Esophagus muscularis mucosa (tissue), 4 donors: ENCODE measurements around the gene SFXN5.

Experiments used
- CTCF ChIP-seq, 3 experiments: fragments of 200-600 bp in 2 of 3; fragments of 450-650 bp in 1 of 3; sonication (generic) in 2 of 3; IDR thresholded peaks; one replicate each; pipeline ENCODE4 v1.5.1; 2017 to 2019; ENCODE audit warnings: antibody characterized with exemption in 3 of 3, mild to moderate bottlenecking in 2 of 3, moderate library complexity in 1 of 3
- EP300 ChIP-seq: sonication (generic); formaldehyde crosslinking; IDR thresholded peaks from one replicate; pipeline ENCODE4 v1.6.1; 2017; ENCODE audit warnings: antibody characterized with exemption
- POLR2A ChIP-seq: fragments of 450-650 bp; IDR thresholded peaks from one replicate; pipeline ENCODE4 v1.6.1; 2017; ENCODE audit warnings: antibody characterized with exemption, moderate library complexity, mild to moderate bottlenecking, low read depth

- TF ChIP-seq CTCF (IDR thresholded peaks at IDR 0.05) = no peak
- no peak for TF ChIP-seq POLR2A
- TF ChIP-seq EP300 = no peak
These were observed 86.4 kb downstream of the SFXN5 start for GRCh38 chr2:72985136-72985535.
